IPS-NIHi11 (cell line): ENCODE measurements around the gene QSOX2.

ENCODE experiments used
- DNase-seq: peaks from one replicate; pipeline ENCODE4 v3.0.0; 2012; ENCODE audit warnings: mixed read lengths, low spot score

The QSOX2 gene

GRCh38 chr9:136222166-136222905 lies 23.3 kb downstream of the QSOX2 start:
- DNase-seq, result no peak

- DNase-seq, result no peak
Observed at GRCh38 chr9:136220017-136220729, 25.4 kb downstream of the QSOX2 start.

- no peak for DNase-seq
Observed at GRCh38 chr9:136219276-136219675, 26.3 kb downstream of the QSOX2 start.

GRCh38 chr9:136218673-136219072 lies 26.9 kb downstream of the QSOX2 start:
- DNase-seq, result no peak

- no peak for DNase-seq
Observed at GRCh38 chr9:136218271-136218670, 27.3 kb downstream of the QSOX2 start.

GRCh38 chr9:136216541-136217244 lies 28.9 kb downstream of the QSOX2 start:
- DNase-seq, result no peak

GRCh38 chr9:136213733-136214132 lies 31.9 kb downstream of the QSOX2 start:
- DNase-seq, result no peak

- no peak for DNase-seq
Observed at GRCh38 chr9:136212345-136212950, 33.2 kb downstream of the QSOX2 start.

- DNase-seq, result no peak
Observed at GRCh38 chr9:136211441-136212344, 33.9 kb downstream of the QSOX2 start.

GRCh38 chr9:136211006-136211405 lies 34.6 kb downstream of the QSOX2 start:
- no peak for DNase-seq

- no peak for DNase-seq
Observed at GRCh38 chr9:136210276-136210675, 35.3 kb downstream of the QSOX2 start.

- DNase-seq, result no peak
Observed at GRCh38 chr9:136209786-136210185, 35.8 kb downstream of the QSOX2 start.

- DNase-seq, result no peak
Observed at GRCh38 chr9:136209232-136209631, 36.4 kb downstream of the QSOX2 start.

GRCh38 chr9:136208675-136209074 lies 36.9 kb downstream of the QSOX2 start:
- DNase-seq, result no peak

- no peak for DNase-seq
Observed at GRCh38 chr9:136207616-136208015, 38.0 kb downstream of the QSOX2 start.

- DNase-seq, result no peak
Observed at GRCh38 chr9:136206602-136207275, 38.9 kb downstream of the QSOX2 start.

- DNase-seq, result no peak
Observed at GRCh38 chr9:136205707-136205992, 40.0 kb downstream of the QSOX2 start.

GRCh38 chr9:136204838-136205706 lies 40.5 kb downstream of the QSOX2 start, which contains the start of gene LHX3:
Gene LHX3, minus strand, starts transcription at chr9:136205128. Its CDS starts 116 bp downstream, at chr9:136205012.
- peak; percentile 97 for DNase-seq

GRCh38 chr9:136204145-136204805 lies 41.3 kb downstream of the QSOX2 start:
- no peak for DNase-seq
